NB4 (cell line): ENCODE measurements around the gene MRPL10.

ENCODE experiments used
- DNase-seq: peaks from one replicate; pipeline ENCODE4 v3.0.0; 2010; ENCODE audit warnings: low read depth
- H3K4me3 ChIP-seq: one replicate; pipeline ENCODE4 v1.5.1; 2011; ENCODE audit warnings: mild to moderate bottlenecking, low read depth, low read length, moderate library complexity
- CTCF ChIP-seq: IDR thresholded peaks from one replicate; pipeline ENCODE4 v1.5.1; 2012; ENCODE audit warnings: low read depth, low read length
- MAX ChIP-seq: IDR thresholded peaks from 2 replicates; pipeline ENCODE4 v1.6.1; 2011; ENCODE audit warnings: low read depth, low read length
- MYC ChIP-seq: IDR thresholded peaks from 2 replicates; pipeline ENCODE4 v1.6.1; 2011; ENCODE audit warnings: low read depth, low read length
- POLR2A ChIP-seq: IDR thresholded peaks from 2 replicates; pipeline ENCODE4 v1.6.1; 2011; ENCODE audit warnings: mild to moderate bottlenecking; ENCODE audit not compliant: insufficient read length; ENCODE audit errors: extremely low read depth

The MRPL10 gene

GRCh38 chr17:47791025-47791424 is 40.3 kb downstream of the MRPL10 start:
- H3K4me3 ChIP-seq: no peak overlapping the region
- TF ChIP-seq CTCF (no peak), POLR2A (no peak), MAX (no peak), MYC (no peak)
- no peak for DNase-seq

- no peak overlapping the region for H3K4me3 ChIP-seq
- TF ChIP-seq CTCF: no peak
Observed at GRCh38 chr17:47789611-47790561, 41.5 kb downstream of the MRPL10 start.

GRCh38 chr17:47785538-47786123 is 45.7 kb downstream of the MRPL10 start:
- DNase-seq: peak; percentile 64
- TF ChIP-seq MAX (no peak), MYC (no peak), POLR2A (no peak), CTCF (no peak)

More at GRCh38 chr17:47789611-47790561, 41.5 kb downstream of the MRPL10 start:
- DNase-seq: no peak

GRCh38 chr17:47781397-47781796 is 49.9 kb downstream of the MRPL10 start:
- TF ChIP-seq CTCF (no peak), MYC (no peak), MAX (no peak)
- DNase-seq: no peak
- no peak overlapping the region for H3K4me3 ChIP-seq

More at GRCh38 chr17:47785538-47786123, 45.7 kb downstream of the MRPL10 start:
- H3K4me3 ChIP-seq: no peak overlapping the region

- H3K4me3 ChIP-seq: no peak overlapping the region
- TF ChIP-seq POLR2A (no peak), CTCF (no peak), MYC (no peak), MAX (no peak)
- no peak for DNase-seq
Observed at GRCh38 chr17:47778184-47778635, 53.1 kb downstream of the MRPL10 start.
